ENCODE results near the gene BDKRB1. TPM values are rescaled to one million over a fixed set of nuclear protein-coding genes. Genes with fewer than 3 reads are reported as not detected.

BDKRB1 gene
- polyA plus RNA-seq, 3 donors: not detected

- H3K9me3 ChIP-seq (replicated peaks in 1 of 2; ENCODE audit: control insufficient read depth in 1 of 2, insufficient read depth in 1 of 2, low read length in 2 of 2): peaks cover 0 to 6% of the 10 kb centered on the region in 2 donors
- TF ChIP-seq CTCF (IDR thresholded peaks at IDR 0.05): no peak
- no peak overlapping the region for H3K27ac ChIP-seq (ENCODE audit: low read depth in 1 of 2, low read length in 2 of 2)
- H3K4me3 Mint-ChIP-seq: no peak overlapping the region
- no peak for DNase-seq
- no peaks in the 10 kb centered on the region for H3K36me3 ChIP-seq (replicated peaks in 1 of 2; ENCODE audit: control insufficient read depth in 1 of 2, insufficient read depth in 2 of 2, low read length in 2 of 2)
- H3K4me1 Mint-ChIP-seq: peaks cover 17% of the 10 kb centered on the region
- peaks cover 0 to 9% (median 7%) of the 10 kb centered on the region in 7 donors for H3K9me3 Mint-ChIP-seq
- H3K27ac Mint-ChIP-seq: no peak overlapping the region
- H3K27me3 ChIP-seq (ENCODE audit: control insufficient read depth in 2 of 2, insufficient read depth in 2 of 2, low read length in 2 of 2): no peaks in the 10 kb centered on the region
- intact Hi-C loops (cut with micrococcal nuclease): no loop called here
- H4K20me1 ChIP-seq (ENCODE audit: insufficient read depth, low read length): no peaks in the 10 kb centered on the region
- no peak overlapping the region for H3K4me3 ChIP-seq (replicated peaks in 1 of 3; ENCODE audit: low read depth in 2 of 3, low read length in 3 of 3)
- H3K79me2 ChIP-seq (ENCODE audit: insufficient read depth, low read length): no peaks in the 10 kb centered on the region
- no peak overlapping the region for H3K9ac ChIP-seq (ENCODE audit: insufficient read depth, low read length, poor library complexity, severe bottlenecking)
- no peak overlapping the region for H3K4me2 ChIP-seq (replicated peaks; ENCODE audit: extremely low read depth, low read length, poor library complexity, severe bottlenecking)
- peaks cover 15 to 19% of the 10 kb centered on the region in 2 donors for H3K4me1 ChIP-seq (ENCODE audit: control insufficient read depth in 1 of 2, insufficient read depth in 2 of 2, low read length in 2 of 2)
- H2AFZ ChIP-seq (ENCODE audit: insufficient read depth, low read depth, low read length, poor library complexity, severe bottlenecking): no peak overlapping the region
- H3K36me3 Mint-ChIP-seq: no peaks in the 10 kb centered on the region
- 89% methylated on average over 5 of the region's 6 CpGs for WGBS (ENCODE audit: insufficient coverage)
- H3K27me3 Mint-ChIP-seq (ENCODE audit: low read depth in 3 of 3): peaks cover 3 to 6% (median 3%) of the 10 kb centered on the region in 3 donors
Observed at GRCh38 chr14:96247031-96247430, 9.0 kb upstream of the BDKRB1 start.

- H3K79me2 ChIP-seq (ENCODE audit: insufficient read depth, low read length): no peaks in the 10 kb centered on the region
- H3K36me3 ChIP-seq (replicated peaks in 1 of 2; ENCODE audit: control insufficient read depth in 1 of 2, insufficient read depth in 2 of 2, low read length in 2 of 2): no peaks in the 10 kb centered on the region
- H3K27me3 Mint-ChIP-seq (ENCODE audit: low read depth in 3 of 3): peaks cover 3 to 7% (median 3%) of the 10 kb centered on the region in 3 donors
- H3K9me3 Mint-ChIP-seq: peaks cover 0 to 3% (median 0%) of the 10 kb centered on the region in 7 donors
- no peak overlapping the region for H3K9ac ChIP-seq (ENCODE audit: insufficient read depth, low read length, poor library complexity, severe bottlenecking)
- no peak for TF ChIP-seq CTCF (IDR thresholded peaks at IDR 0.05)
- H3K4me2 ChIP-seq (replicated peaks; ENCODE audit: extremely low read depth, low read length, poor library complexity, severe bottlenecking): no peak overlapping the region
- no peak overlapping the region for H3K4me3 Mint-ChIP-seq
- no peaks in the 10 kb centered on the region for H3K9me3 ChIP-seq (replicated peaks in 1 of 2; ENCODE audit: control insufficient read depth in 1 of 2, insufficient read depth in 1 of 2, low read length in 2 of 2)
- H3K4me3 ChIP-seq (replicated peaks in 1 of 3; ENCODE audit: low read depth in 2 of 3, low read length in 3 of 3): no peak overlapping the region
- DNase-seq: peak; percentile 65 to 90 (median 72)
- no peaks in the 10 kb centered on the region for H3K27me3 ChIP-seq (ENCODE audit: control insufficient read depth in 2 of 2, insufficient read depth in 2 of 2, low read length in 2 of 2)
- WGBS (ENCODE audit: insufficient coverage): 0% methylated on average over 3 of the region's 5 CpGs
- no peak overlapping the region for H2AFZ ChIP-seq (ENCODE audit: insufficient read depth, low read depth, low read length, poor library complexity, severe bottlenecking)
- intact Hi-C loops (cut with micrococcal nuclease): no loop called here
- no peaks in the 10 kb centered on the region for H4K20me1 ChIP-seq (ENCODE audit: insufficient read depth, low read length)
- H3K4me1 ChIP-seq (ENCODE audit: control insufficient read depth in 1 of 2, insufficient read depth in 2 of 2, low read length in 2 of 2): peaks cover 15 to 19% of the 10 kb centered on the region in 2 donors
- peak overlapping the region in 6 of 7 donors; percentile 5 to 92 (median 76) for H3K27ac Mint-ChIP-seq
- no peaks in the 10 kb centered on the region for H3K36me3 Mint-ChIP-seq
- no peak overlapping the region for H3K27ac ChIP-seq (ENCODE audit: low read depth in 1 of 2, low read length in 2 of 2)
- H3K4me1 Mint-ChIP-seq: peaks cover 17% of the 10 kb centered on the region
Observed at GRCh38 chr14:96249029-96249428, 7.0 kb upstream of the BDKRB1 start.
